ENCODE results near the gene PGAP3. TPM values are rescaled to one million over a fixed set of nuclear protein-coding genes. Genes with fewer than 3 reads are reported as not detected.

Gene PGAP3
- total RNA-seq, 2 donors from 2014 or later: 44.6 to 50.0 TPM

DNA sequence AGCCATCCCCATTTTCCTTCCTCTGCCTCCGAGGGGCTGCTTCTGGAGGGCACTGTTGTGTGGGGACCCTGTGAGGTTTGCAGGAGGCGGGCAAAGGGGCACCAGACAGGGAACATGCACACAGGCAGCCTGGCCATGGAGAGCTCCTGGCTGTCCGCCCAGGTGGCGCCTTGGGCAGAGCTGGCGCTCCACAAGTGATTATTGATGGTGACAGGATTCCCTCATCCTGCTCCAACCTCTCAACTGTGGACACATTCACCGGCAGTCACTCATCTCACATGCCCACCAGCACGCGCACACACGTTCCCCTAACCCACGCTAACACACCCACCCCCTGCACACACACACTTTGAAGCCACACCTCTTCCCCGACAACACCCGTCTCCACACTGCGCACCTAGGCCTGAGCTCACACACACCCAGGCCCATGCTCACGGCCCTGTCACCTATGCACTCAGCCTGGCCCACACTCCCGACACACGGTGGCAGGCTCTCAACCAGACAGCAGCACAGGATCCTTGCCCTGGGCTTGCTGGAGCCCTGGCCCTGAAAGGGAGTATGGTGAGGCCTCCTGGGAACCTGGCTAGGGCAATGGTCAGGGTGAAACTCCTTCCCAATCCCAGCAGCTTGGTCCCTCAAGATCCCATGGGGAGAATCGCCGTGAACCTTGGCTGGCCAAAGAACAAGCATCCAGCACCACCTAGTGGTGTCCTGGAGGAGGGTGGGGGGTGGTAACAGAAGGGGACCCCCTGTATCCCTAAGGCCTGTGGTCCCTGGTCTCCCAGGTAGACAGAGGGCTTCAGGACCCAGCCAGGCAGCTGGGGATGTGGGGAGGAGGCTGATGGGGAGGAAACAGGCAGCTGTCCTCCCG is 16.0 kb downstream of the PGAP3 start:
- WGBS: 39% methylated on average over 19 of the region's 19 CpGs
- DNase-seq (ENCODE audit: low spot score): peak; percentile 39
- intact Hi-C loops (cut with DNase I): loop anchor here (5.0 kb wide), 1 partner anchor 50 kb away; no protein-coding TSS in a partner anchor
- Histone ChIP-seq H3K4me1 (replicated peaks) (peaks cover 23% of the 10 kb centered on the region), H3K9me3 (no peaks in the 10 kb centered on the region), H3K36me3 (no peaks in the 10 kb centered on the region), H3K27me3 (replicated peaks; ENCODE audit: insufficient read depth) (no peaks in the 10 kb centered on the region), H3K27ac (no peak overlapping the region), H3K4me3 (no peak overlapping the region)
- TF ChIP-seq POLR2A (IDR thresholded peaks at IDR 0.05) (peak; percentile 15), POLR2AphosphoS5 (IDR thresholded peaks at IDR 0.05) (peak; percentile 5)
- TF ChIP-seq, protein P1, sequence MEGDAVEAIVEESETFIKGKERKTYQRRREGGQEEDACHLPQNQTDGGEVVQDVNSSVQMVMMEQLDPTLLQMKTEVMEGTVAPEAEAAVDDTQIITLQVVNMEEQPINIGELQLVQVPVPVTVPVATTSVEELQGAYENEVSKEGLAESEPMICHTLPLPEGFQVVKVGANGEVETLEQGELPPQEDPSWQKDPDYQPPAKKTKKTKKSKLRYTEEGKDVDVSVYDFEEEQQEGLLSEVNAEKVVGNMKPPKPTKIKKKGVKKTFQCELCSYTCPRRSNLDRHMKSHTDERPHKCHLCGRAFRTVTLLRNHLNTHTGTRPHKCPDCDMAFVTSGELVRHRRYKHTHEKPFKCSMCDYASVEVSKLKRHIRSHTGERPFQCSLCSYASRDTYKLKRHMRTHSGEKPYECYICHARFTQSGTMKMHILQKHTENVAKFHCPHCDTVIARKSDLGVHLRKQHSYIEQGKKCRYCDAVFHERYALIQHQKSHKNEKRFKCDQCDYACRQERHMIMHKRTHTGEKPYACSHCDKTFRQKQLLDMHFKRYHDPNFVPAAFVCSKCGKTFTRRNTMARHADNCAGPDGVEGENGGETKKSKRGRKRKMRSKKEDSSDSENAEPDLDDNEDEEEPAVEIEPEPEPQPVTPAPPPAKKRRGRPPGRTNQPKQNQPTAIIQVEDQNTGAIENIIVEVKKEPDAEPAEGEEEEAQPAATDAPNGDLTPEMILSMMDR (IDR thresholded peaks at IDR 0.05): peak in 3 of 4 experiments; percentile 41 to 71 (median 69)

DNA sequence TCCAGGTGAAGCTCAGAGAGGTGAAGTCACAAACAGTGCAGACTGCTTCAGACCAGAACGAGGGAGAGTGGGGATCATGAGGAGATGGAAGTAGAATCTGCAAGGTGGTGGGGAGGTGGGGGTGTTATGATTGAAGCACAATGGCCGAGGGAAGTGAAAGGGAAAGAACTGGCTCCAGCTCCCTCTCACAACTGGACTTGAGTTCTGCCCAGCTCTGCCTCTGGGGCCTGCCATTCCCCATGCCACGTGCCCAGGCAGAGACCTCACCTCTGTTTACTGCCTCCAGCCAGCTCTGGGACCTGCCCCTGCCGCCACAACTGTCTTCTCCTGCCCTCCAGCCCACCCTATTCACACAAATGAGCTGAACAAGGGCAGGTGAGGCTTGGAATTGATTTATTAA is 17.1 kb downstream of the PGAP3 start:
- WGBS: 65% methylated on average over 4 of the region's 4 CpGs
- DNase-seq (ENCODE audit: low spot score): no peak
- TF ChIP-seq, protein P1 (IDR thresholded peaks at IDR 0.05): no peak
- no peak for TF ChIP-seq POLR2A (IDR thresholded peaks at IDR 0.05)
- Histone ChIP-seq H3K4me1 (replicated peaks) (peaks cover 15% of the 10 kb centered on the region), H3K4me3 (no peak overlapping the region), H3K9me3 (no peaks in the 10 kb centered on the region), H3K27me3 (replicated peaks; ENCODE audit: insufficient read depth) (no peaks in the 10 kb centered on the region), H3K27ac (no peak overlapping the region), H3K36me3 (no peaks in the 10 kb centered on the region)
- intact Hi-C loops (cut with DNase I): loop anchor here (5.0 kb wide), 1 partner anchor 48 kb away; no protein-coding TSS in a partner anchor

DNA sequence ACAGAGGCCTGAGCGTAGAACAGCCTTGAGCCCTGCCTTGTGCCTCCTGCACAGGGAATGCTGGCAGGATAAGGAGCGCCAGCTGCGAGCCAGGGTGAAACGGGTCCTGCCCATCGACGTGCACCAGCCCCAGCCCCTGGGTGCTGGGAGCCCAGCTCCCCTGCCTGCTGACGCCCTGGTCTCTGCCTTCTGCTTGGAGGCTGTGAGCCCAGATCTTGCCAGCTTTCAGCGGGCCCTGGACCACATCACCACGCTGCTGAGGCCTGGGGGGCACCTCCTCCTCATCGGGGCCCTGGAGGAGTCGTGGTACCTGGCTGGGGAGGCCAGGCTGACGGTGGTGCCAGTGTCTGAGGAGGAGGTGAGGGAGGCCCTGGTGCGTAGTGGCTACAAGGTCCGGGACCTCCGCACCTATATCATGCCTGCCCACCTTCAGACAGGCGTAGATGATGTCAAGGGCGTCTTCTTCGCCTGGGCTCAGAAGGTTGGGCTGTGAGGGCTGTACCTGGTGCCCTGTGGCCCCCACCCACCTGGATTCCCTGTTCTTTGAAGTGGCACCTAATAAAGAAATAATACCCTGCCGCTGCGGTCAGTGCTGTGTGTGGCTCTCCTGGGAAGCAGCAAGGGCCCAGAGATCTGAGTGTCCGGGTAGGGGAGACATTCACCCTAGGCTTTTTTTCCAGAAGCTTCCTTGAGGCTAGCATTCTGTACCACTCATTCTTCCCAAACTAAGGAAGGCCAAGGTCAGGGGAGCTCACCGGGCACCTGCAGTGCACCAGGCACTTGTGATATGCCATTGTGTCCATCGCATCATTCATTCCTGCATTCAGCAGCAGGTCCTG is 17.7 kb downstream of the PGAP3 start:
- H3K27me3 ChIP-seq (replicated peaks; ENCODE audit: insufficient read depth): no peaks in the 10 kb centered on the region
- WGBS: 85% methylated on average over 23 of the region's 23 CpGs
- intact Hi-C loops (cut with DNase I): loop anchor here (5.0 kb wide), 1 partner anchor 48 kb away; no protein-coding TSS in a partner anchor

DNA sequence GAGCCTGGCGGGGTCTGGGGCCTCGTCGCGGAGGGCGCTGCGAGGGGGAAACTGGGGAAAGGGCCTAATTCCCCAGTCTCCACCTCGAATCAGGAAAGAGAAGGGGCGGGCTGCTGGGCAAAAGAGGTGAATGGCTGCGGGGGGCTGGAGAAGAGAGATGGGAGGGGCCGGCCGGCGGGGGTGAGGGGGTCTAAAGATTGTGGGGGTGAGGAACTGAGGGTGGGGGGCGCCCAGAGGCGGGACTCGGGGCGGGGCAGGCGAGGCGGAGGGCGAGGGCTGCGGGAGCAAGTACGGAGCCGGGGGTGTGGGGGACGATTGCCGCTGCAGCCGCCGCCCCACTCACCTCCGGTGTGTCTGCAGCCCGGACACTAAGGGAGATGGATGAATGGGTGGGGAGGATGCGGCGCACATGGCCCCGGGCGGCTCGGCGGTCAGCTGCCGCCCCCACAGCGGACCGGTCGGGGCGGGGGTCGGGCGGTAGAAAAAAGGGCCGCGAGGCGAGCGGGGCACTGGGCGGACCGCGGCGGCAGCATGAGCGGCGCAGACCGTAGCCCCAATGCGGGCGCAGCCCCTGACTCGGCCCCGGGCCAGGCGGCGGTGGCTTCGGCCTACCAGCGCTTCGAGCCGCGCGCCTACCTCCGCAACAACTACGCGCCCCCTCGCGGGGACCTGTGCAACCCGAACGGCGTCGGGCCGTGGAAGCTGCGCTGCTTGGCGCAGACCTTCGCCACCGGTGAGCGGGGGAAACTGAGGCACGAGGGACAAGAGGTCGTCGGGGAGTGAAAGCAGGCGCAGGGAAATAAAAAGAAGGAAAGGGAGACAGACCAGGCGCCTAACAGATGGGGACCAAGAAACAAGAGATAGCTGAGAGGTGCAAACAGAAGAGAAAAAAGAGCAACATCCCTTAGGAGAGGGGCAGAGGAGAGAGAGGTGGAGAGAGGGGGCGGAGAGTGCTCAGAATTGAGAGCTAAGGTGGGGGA is 19.6 kb downstream of the PGAP3 start, which contains the start of gene PNMT:
PNMT (plus strand) TSS at position 509 of the 980 bp plus-strand sequence; CDS start at position 532, 23 bp downstream.
- Histone ChIP-seq H3K9me3 (no peaks in the 10 kb centered on the region), H3K4me1 (replicated peaks) (peaks cover 2% of the 10 kb centered on the region), H3K4me3 (peak within 1 kb of the TSS; percentile 27 to 28), H3K27ac (no peak within 1 kb of the TSS), H3K36me3 (no peaks in the 10 kb centered on the region), H3K27me3 (replicated peaks; ENCODE audit: insufficient read depth) (no peaks in the 10 kb centered on the region)
- 3% methylated on average over 85 of the region's 85 CpGs for WGBS
- TF ChIP-seq, protein P1 (IDR thresholded peaks at IDR 0.05): peak in 3 of 4 experiments; percentile 56 to 82 (median 81)
- TF ChIP-seq POLR2A (IDR thresholded peaks at IDR 0.05) (peak; percentile 11), POLR2AphosphoS5 (IDR thresholded peaks at IDR 0.05) (peak; percentile 45)
- peak; percentile 72 for DNase-seq (ENCODE audit: low spot score)
- intact Hi-C loops (cut with DNase I): no loop called here

More for the DNA sequence above, 17.7 kb downstream of the PGAP3 start:
- no peaks in the 10 kb centered on the region for H3K36me3 ChIP-seq
- H3K9me3 ChIP-seq: no peaks in the 10 kb centered on the region
- no peak overlapping the region for H3K4me3 ChIP-seq
- no peak for DNase-seq (ENCODE audit: low spot score)
- TF ChIP-seq POLR2AphosphoS5 (IDR thresholded peaks at IDR 0.05) (no peak), POLR2A (IDR thresholded peaks at IDR 0.05) (no peak)
- TF ChIP-seq, protein P1 (IDR thresholded peaks at IDR 0.05): no peak
- peaks cover 10% of the 10 kb centered on the region for H3K4me1 ChIP-seq (replicated peaks)
- H3K27ac ChIP-seq: no peak overlapping the region
